K562 (cell line): ENCODE measurements around the gene NOP16. TPM values are rescaled to one million over a fixed set of nuclear protein-coding genes. Genes with fewer than 3 reads are reported as not detected.

ENCODE experiments used
- ARNT ChIP-seq, 2 experiments: fragments of 450-650 bp; IDR thresholded peaks; 2 replicates each; pipeline ENCODE4 v1.6.1; 2016; ENCODE audit warnings: mild to moderate bottlenecking in 1 of 2
- COPS2 ChIP-seq: fragments of 450-650 bp; conservative IDR thresholded peaks from 2 replicates; pipeline ENCODE4 v1.6.1; 2016; ENCODE audit warnings: mild to moderate bottlenecking, moderate library complexity
- CTCF ChIP-seq, 3 experiments: IDR thresholded peaks in 2 of 3; conservative IDR thresholded peaks in 1 of 3; 2 replicates each; pipeline ENCODE4 v1.5.1; 2011 to 2012; ENCODE audit warnings: low read length in 3 of 3, mild to moderate bottlenecking in 3 of 3, control low read depth in 2 of 3, improper control_type of control experiment in 1 of 3, inconsistent platforms in 1 of 3, low read depth in 1 of 3, mixed read lengths in 1 of 3, moderate library complexity in 1 of 3; ENCODE audit not compliant: insufficient read depth in 2 of 3
- DLX4 ChIP-seq: fragments of 250-450 bp; sonication (Bioruptor Pico); IDR thresholded peaks from 2 replicates; pipeline ENCODE4 v1.6.1; 2021; ENCODE audit warnings: mild to moderate bottlenecking
- E2F3 ChIP-seq: fragments of 250-450 bp; sonication (Bioruptor Pico); IDR thresholded peaks from 2 replicates; pipeline ENCODE4 v1.4.0; 2020; ENCODE audit warnings: mild to moderate bottlenecking
- FOXA3 ChIP-seq, 2 experiments: fragments of 450-650 bp in 1 of 2; sonication (generic) in 1 of 2; formaldehyde crosslinking; IDR thresholded peaks in 1 of 2; conservative IDR thresholded peaks in 1 of 2; 2 replicates each; pipeline versions ENCODE4 v1.4.0 to v1.8.0; 2020 to 2022; ENCODE audit warnings: mild to moderate bottlenecking in 2 of 2, missing genetic modification reagents in 1 of 2
- FOXM1 ChIP-seq, 2 experiments: fragments of 450-650 bp in 1 of 2; sonication (generic) in 1 of 2; formaldehyde crosslinking in 1 of 2; IDR thresholded peaks; 2 replicates each; pipeline versions ENCODE4 v1.6.1 to v1.9.0; 2017 to 2022; ENCODE audit warnings: low read depth in 2 of 2, mild to moderate bottlenecking in 2 of 2, missing genetic modification reagents in 1 of 2, moderate library complexity in 1 of 2
- GATAD2A ChIP-seq: fragments of 450-650 bp; IDR thresholded peaks from 2 replicates; pipeline ENCODE4 v1.6.1; 2017
- GTF2E2 ChIP-seq: fragments of 200-800 bp; sonication (Bioruptor generic); IDR thresholded peaks from 2 replicates; pipeline ENCODE4 v1.6.1; 2016; ENCODE audit warnings: missing genetic modification characterization, missing compliant biosample characterization
- IRF9 ChIP-seq: fragments of 450-650 bp; IDR thresholded peaks from 2 replicates; pipeline ENCODE4 v1.6.1; 2016; ENCODE audit warnings: missing biosample characterization, missing genetic modification characterization
- KDM1A ChIP-seq, 2 experiments: fragments of 450-650 bp; IDR thresholded peaks; 2 replicates each; pipeline ENCODE4 v1.6.1; 2016; ENCODE audit warnings: mild to moderate bottlenecking in 2 of 2
- KDM2B ChIP-seq: fragments of 250-450 bp; sonication (Bioruptor Pico); IDR thresholded peaks from 2 replicates; pipeline ENCODE4 v1.8.0; 2021; ENCODE audit warnings: mild to moderate bottlenecking, moderate library complexity
- L3MBTL2 ChIP-seq: fragments of 450-650 bp; IDR thresholded peaks from 2 replicates; pipeline ENCODE4 v1.6.1; 2016; ENCODE audit warnings: mild to moderate bottlenecking, moderate library complexity
- MAZ ChIP-seq, 2 experiments: fragments of 450-650 bp in 1 of 2; sonication (generic) in 1 of 2; formaldehyde crosslinking; IDR thresholded peaks in 1 of 2; conservative IDR thresholded peaks in 1 of 2; 2 replicates each; pipeline versions ENCODE4 v1.4.0 to v1.5.0; 2020; ENCODE audit warnings: mild to moderate bottlenecking in 1 of 2, missing genetic modification reagents in 1 of 2
- MTA1 ChIP-seq: fragments of 450-650 bp; IDR thresholded peaks from 2 replicates; pipeline ENCODE4 v1.6.1; 2017; ENCODE audit warnings: borderline replicate concordance
- NRF1 ChIP-seq, 2 experiments: fragments of 450-650 bp; IDR thresholded peaks in 1 of 2; conservative IDR thresholded peaks in 1 of 2; 2 replicates each; pipeline ENCODE4 v1.6.1; 2014; ENCODE audit warnings: mild to moderate bottlenecking in 2 of 2
- SMAD1 ChIP-seq: fragments of 150-350 bp; IDR thresholded peaks from 2 replicates; pipeline ENCODE4 v1.6.1; 2014; ENCODE audit warnings: low read length, low read depth; ENCODE audit not compliant: partially characterized antibody
- ZBED1 ChIP-seq: IDR thresholded peaks from 2 replicates; pipeline ENCODE4 v1.6.1; 2014
- ZBTB33 ChIP-seq: sonication (generic); formaldehyde crosslinking; IDR thresholded peaks from 2 replicates; pipeline ENCODE4 v1.8.1; 2023; ENCODE audit warnings: mild to moderate bottlenecking, missing genetic modification reagents
- ZNF212 ChIP-seq: fragments of 450-650 bp; formaldehyde crosslinking; IDR thresholded peaks from 2 replicates; pipeline ENCODE4 v1.4.0; 2020; ENCODE audit warnings: mild to moderate bottlenecking
- ZNF280B ChIP-seq: fragments of 250-450 bp; sonication (Bioruptor Pico); IDR thresholded peaks from 2 replicates; pipeline ENCODE4 v1.5.1; 2021; ENCODE audit warnings: mild to moderate bottlenecking
- polyA plus RNA-seq, 8 experiments: library from polyadenylated mRNA; depleted of rRNA in 4 of 8; stranded (reverse) in 5 of 8; unstranded in 3 of 8; fragments of >200 nt; fragmentation: Nextera tagmentation in 2 of 8; fragmentation: Illumina TruSeq in 1 of 8; extraction: Ambion mirVana in 2 of 8; extraction: Trizol in 1 of 8; gene quantifications; 2 replicates each; pipeline versions ENCODE4 v1.2.1 to v1.2.3, GENCODE V29; 2011 to 2014; ENCODE audit warnings: inconsistent platforms in 1 of 8, missing spikeins in 1 of 8
- total RNA-seq, 7 experiments: library from RNA; depleted of rRNA in 6 of 7; stranded (reverse); fragments of >200 nt in 6 of 7; fragmentation: Illumina TruSeq in 2 of 7; extraction: Trizol in 2 of 7; gene quantifications; 2 replicates each; pipeline versions ENCODE4 v1.2.1 to v1.2.3, GENCODE V29; 2011 to 2021; ENCODE audit warnings: low replicate concordance in 1 of 7

Gene NOP16
- total and polyA plus RNA-seq, 9 of the 15 experiments (the other 6 are each of a cell fraction or from before 2014, with no cell fraction given): 92.5 to 342 (median 148) TPM

- TF ChIP-seq IRF9 (tag) (no peak), COPS2 (no peak), FOXA3 (CRISPR knock-in tag; conservative IDR thresholded peaks at IDR 0.05 in 1 of 2, IDR thresholded peaks at IDR 0.05 in 1 of 2) (no peak), MAZ (CRISPR knock-in tag; conservative IDR thresholded peaks at IDR 0.05 in 1 of 2, IDR thresholded peaks at IDR 0.05 in 1 of 2) (no peak), KDM1A (IDR thresholded peaks at IDR 0.05) (peak in 1 of 2 experiments; percentile 36; a peak in 1 of 4 replicates), KDM2B (CRISPR knock-in tag) (no peak), ZNF212 (CRISPR knock-in tag) (no peak), GTF2E2 (no peak), ZBED1 (no peak), ZNF280B (CRISPR knock-in tag) (no peak), GATAD2A (no peak), MTA1 (no peak), CTCF (IDR thresholded peaks at IDR 0.05 in 2 of 3, conservative IDR thresholded peaks at IDR 0.05 in 1 of 3; ENCODE audit: insufficient read depth in 2 of 3, low read depth in 1 of 3, low read length in 3 of 3) (0 out of 6 replicates have a peak, but pooled peaks of 1 of the 3 experiments have one; percentile 11), NRF1 (conservative IDR thresholded peaks at IDR 0.05 in 1 of 2, IDR thresholded peaks at IDR 0.05 in 1 of 2) (no peak), SMAD1 (no peak), FOXM1 (IDR thresholded peaks at IDR 0.05; ENCODE audit: low read depth) (no peak), FOXM1 (CRISPR knock-in tag; IDR thresholded peaks at IDR 0.05; ENCODE audit: low read depth) (no peak), L3MBTL2 (no peak), E2F3 (CRISPR knock-in tag) (no peak), ZBTB33 (CRISPR knock-in tag) (peak; percentile 59; the same call in 1 of the 2 replicates), ARNT (IDR thresholded peaks at IDR 0.05) (no peak), DLX4 (CRISPR knock-in tag) (no peak)
Observed at GRCh38 chr5:176397736-176398420, 9.5 kb upstream of the NOP16 start (continued).
